HS-27A (cell line): ENCODE data around the gene TNS3.

Experiments
- DNase-seq: peaks from one replicate; pipeline ENCODE4 v3.0.0-alpha.2; 2012; ENCODE audit warnings: low read depth, missing footprints

TNS3 gene

DNA sequence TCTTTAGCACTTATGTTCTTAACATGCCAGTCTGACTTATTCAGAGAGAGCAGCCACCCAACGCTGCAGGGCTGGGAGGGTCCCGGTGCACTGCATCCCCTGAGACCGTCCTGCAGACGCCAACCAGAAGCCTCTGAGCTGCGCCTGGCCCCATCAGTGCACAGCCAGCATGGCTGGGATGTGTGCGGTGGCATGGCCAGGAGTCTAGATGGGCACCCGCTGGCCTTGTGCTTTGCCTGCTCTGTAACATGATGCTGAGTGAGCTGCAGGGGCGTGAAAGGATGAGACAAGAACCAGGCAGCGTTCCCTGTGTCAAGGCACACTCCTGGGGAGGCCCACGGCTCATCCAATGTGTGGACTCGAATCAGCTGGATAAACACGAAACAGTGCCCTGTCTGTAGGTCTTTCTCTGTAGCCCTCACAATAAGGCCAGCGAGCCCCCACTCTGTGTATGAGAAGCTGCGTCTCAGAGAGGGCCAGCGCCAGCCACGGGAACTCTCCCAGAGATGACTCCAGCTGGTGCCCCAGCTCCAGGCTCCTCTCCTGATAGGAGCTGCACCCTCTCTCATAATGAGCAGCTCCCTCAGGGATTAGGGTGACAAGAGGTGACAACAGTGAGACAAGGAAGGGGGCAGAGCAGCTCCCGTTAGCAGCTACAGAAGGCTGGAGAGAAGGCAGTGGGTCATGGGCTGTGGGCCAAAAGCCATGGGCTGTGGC lies 96.8 kb downstream of the TNS3 start:
- DNase-seq = no peak

GRCh38 chr7:47484457-47484856 lies 97.5 kb downstream of the TNS3 start:
- DNase-seq = no peak

DNA sequence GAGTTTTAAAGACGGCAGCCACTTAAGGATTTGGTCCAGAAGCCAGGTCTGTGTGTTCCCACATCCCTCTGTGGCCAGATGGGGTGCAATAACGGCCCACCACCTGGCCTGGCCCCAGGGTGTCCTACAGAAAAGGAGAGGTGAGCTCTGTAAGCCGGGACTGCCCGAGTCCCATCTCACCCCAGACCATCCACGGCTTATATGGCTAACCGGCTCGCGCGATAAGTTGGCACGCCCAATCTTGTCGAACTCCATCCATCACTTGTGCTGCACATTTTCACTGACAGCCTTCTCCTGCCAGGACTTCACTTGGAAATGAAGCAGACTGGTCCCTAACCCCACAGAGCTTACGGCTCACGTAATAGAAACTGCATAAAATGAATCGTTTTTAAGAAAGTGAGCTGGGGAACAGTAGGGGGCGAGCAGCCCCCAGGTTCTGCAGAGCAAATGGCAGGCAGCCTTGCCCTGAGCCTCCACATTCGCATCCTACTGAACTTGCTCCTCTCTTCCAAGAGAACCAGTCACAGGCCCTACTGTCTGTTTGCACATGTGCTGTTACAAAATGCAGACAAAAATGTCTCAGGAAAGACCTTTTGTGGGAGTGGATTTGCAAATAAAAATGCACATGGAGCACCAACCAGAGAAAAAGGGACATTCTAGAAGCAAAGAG lies 98.2 kb downstream of the TNS3 start:
- no peak for DNase-seq

DNA sequence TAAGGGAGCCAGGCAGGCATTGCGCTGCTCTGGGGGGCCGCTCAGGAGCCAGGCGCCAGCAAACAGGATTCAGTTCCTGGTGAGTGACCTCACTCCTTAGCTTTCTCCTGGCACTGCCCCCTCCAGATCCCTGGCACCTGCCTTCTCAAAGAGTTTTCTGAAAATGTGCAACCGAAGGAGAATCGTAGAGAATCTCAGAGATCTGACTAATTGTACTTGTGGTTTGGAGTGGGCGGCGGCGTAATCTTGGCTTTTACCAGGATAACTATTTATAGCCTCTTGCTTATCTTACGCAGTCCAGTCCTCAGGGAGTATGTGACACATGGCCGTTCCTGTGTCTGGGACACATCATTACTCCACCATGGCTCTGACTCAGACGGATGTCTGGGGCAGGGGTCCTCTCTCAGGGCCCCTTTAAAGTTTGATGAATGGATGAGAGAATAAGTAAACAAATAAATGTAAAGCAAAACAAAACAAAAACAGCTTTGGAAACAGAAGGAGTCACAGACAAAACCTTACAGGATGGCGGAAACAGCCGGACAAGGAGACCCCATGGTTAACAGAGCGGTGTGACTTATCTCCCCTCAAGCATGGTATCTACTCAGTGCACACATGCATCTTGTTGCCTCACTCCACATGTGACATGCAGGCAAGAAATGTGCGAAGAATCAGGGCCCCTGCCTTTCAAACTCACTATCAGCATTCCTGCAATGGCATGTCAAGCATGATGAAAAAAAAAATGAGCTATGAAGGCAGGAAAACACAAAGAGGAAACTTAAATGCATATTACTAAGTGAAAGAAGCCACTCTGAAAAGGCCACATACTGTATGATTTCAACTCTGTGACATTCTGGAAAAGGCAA lies 99.7 kb downstream of the TNS3 start:
- DNase-seq = peak; percentile 78

GRCh38 chr7:47481541-47482012 lies 100.3 kb downstream of the TNS3 start:
- no peak for DNase-seq

GRCh38 chr7:47480576-47481538 lies 101.1 kb downstream of the TNS3 start:
- no peak for DNase-seq

DNA sequence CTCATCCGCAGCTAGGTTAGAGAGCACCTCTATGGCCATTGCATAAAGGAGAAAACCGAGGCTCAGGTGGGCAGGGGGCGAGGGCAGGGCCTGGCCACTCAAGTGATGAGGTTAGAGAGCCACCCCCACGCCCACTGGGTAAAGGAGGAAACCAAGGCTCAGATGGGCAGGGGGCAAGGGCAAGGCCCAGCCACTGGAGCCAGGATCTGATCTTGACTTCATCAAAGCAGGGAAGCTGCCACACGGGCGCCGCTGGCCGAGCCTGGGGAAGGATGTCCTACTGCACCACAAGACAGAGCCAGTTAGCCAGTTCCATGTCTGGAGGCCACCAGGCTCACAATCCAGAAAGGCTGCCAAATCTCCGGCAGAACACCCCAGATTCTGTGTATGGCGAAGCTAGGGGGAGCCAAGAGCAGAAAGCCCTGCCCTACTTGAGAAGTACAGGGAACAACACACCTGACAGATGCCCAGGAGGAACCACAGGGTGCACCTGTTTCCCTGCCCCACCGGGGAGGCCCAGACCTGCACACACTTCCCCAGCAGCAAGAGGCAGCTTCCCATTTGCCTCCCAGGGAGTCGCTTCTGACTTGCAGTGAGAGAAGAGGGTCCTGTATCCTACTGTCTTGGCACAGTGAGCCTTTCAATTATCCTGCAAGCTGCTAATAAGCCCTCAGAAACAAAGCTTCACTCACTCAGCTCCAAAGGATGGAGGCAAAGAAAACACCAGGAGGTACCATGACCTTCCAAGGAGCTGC lies 101.9 kb downstream of the TNS3 start:
- no peak for DNase-seq

DNA sequence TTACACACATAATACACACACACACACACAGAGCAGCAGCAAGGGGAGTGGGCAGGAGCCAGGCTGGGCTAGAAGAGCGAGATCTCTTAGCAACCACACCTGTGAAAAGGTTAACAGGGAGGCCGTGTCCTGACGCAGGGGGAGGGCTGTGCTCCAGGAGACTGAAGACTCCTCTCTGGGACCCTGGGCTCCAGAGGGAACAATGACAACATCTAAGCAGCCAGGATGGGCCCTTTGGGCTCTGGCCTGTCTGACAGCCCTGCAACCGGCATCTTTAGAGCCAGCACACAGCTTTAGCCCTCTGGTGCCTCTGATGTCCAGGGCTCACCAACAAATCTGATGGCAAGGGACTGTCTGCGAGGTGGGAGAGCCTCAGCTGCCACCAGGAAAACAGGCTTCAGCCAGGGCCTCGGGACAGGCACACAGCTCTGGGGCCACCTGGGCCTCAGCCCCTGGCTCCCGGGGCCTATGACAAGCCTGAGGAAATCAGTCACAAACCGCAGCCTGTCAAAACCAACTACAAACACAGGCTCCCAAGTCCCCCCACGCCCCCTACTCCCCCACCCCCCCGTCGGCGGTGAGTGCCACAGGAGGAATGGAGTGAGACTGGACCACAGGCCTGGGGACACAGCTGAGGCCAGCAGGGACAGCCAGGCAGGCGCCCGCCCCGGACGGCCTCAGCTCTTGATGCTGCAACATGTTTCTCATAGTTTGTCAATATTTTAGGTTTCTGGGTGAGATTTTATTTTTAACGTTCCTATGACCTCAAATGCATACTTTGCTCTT lies 102.8 kb downstream of the TNS3 start:
- DNase-seq = no peak

GRCh38 chr7:47478017-47478344 lies 103.9 kb downstream of the TNS3 start:
- no peak for DNase-seq

DNA sequence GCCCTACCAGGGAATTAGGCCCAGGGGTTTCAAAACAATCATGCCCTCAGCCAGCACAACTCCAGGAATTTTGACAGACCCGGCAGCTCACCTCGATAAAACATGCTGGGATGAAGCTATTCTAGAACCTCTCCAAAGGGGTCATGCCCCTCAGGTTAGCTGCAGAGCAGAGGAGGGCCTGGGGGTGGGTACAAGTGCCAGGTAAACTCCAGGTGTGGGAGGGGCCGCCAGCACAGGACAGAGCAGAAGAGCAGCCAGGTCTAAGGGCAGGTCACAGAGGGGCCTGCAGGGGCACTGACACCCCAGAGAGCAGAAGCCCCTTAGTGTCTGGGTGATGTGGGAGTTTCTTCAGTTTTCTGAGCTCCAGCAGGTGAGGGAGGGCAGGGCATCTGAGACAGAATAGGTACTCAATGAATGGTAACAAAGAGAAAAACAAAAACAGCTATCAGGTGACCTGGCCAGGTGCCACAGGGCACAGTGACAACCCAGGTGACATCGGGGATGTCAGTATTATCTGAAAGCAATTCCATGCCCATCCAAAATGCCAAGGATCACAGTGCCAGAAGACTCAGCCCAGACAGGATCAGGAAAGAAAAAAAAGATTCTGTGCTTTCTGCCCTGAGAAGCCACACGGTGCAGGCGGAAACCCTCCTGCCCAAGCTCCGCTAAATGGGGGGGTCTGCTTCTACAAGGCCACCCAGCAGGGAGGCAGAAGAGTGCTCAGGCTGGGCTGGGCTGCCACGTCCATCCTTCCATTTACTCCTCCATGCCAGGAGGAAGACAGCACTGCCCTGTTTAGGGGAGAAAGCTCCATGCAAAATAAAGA lies 104.5 kb downstream of the TNS3 start:
- no peak for DNase-seq

- DNase-seq = no peak
Measured at GRCh38 chr7:47475880-47476227, 106.1 kb downstream of the TNS3 start.

DNA sequence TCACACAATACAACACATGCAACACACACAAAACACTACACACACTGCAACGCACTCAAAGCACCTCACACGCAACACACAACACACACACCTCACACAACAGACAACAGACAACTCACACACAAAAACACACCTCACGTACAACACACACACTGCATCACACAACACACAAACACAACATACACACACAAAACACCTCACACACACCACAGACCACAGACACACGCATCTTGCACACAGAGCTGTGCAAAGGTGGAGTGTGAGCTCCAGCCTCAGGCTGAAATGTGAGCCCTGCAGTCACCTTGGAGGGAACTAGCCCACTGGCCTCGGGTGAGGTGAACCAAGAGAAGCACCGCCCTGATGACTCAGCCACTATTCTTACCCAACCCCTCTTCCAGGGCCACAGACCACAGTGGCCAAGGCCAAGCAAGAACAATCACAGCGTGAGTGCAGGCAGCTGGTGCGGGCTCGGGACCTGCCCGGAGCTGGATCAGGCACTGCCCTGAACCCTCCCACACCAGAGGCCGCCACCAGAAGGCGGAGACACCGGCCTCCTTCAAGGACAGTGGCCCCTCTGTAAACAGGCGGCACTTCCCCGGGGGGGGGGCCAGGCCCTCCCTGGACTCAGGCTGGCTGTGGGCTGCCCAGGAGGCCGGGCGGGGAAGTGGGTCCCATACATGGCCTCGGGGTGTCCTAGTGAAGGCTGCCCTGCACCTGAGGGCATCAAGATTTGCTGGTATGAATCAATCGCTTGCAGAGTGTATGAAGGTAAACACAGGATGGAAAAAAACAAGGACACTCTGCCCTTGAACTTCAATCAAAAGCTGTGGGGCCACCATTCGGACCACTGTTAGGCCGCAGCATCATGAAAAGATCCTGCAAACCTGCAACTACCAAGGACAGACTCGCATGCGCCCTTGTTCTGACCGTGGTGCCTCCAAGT lies 106.7 kb downstream of the TNS3 start:
- peak; percentile 76 for DNase-seq

DNA sequence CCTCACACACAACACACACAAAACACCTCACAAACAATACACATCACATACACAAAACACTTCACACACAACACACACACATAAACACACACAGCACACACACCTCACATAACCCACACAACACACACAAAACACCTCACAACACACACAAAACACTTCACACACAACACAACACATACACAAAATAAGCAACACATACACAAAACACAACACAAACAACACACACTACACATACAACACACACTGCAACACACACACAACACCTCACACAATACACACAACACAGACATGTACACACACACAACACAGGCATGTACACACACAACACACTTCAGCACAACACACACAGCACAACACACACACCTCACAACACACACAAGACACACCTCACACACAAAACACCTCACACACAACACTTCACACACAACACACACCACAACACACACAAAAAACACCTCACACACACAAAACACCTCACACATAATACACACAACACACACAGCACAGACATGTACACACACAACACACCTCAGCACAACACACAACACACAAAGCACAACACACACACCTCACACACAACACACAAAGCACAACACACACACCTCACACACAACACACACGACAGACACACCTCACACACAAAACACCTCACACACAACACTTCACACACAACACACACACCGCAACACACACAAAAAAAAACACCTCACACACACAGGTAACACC lies 107.5 kb downstream of the TNS3 start:
- DNase-seq = no peak

GRCh38 chr7:47473499-47474210 lies 108.3 kb downstream of the TNS3 start:
- DNase-seq = no peak

GRCh38 chr7:47472444-47473157 lies 109.3 kb downstream of the TNS3 start:
- no peak for DNase-seq

- DNase-seq = no peak
Measured at GRCh38 chr7:47471831-47472230, 110.1 kb downstream of the TNS3 start.
